GM18870 (cell line): Measurements from ENCODE around the gene HORMAD1.
"Not testable (repeated sequence)": the region's sequence is repeated elsewhere in the genome, so short reads cannot be mapped to it uniquely, and the experiment has no call there.

Experiments used
- ATAC-seq: cut with Tn5 transposase; IDR thresholded peaks from one replicate; pipeline ENCODE4 v1.9.1; 2021; ENCODE audit warnings: moderate library complexity; ENCODE audit not compliant: unreplicated experiment

Gene HORMAD1

GRCh38 chr1:150720703-150721102 is at the start of gene HORMAD1:
Gene HORMAD1, minus strand, starts transcription at chr1:150720895. Its CDS starts 1,390 bp downstream, at chr1:150719505.
- no peak for ATAC-seq

- ATAC-seq = not testable (repeated sequence)
Measured at GRCh38 chr1:150767704-150768103, 47.0 kb upstream of the HORMAD1 start.

- ATAC-seq = not testable (repeated sequence)
Measured at GRCh38 chr1:150765977-150766301, 45.2 kb upstream of the HORMAD1 start.

- ATAC-seq = peak; percentile 70
Measured at GRCh38 chr1:150765296-150765976, 44.7 kb upstream of the HORMAD1 start, which contains the start of gene CTSS. Gene CTSS, minus strand, starts transcription at chr1:150765778. Its CDS starts 1,015 bp downstream, at chr1:150764763.

- ATAC-seq = no peak
Measured at GRCh38 chr1:150764617-150765101, 44.0 kb upstream of the HORMAD1 start.

- ATAC-seq = no peak
Measured at GRCh38 chr1:150763018-150763417, 42.3 kb upstream of the HORMAD1 start.

GRCh38 chr1:150762552-150762951 is 41.9 kb upstream of the HORMAD1 start:
- ATAC-seq = no peak

- no peak for ATAC-seq
Measured at GRCh38 chr1:150761801-150762200, 41.1 kb upstream of the HORMAD1 start.

GRCh38 chr1:150760013-150760412 is 39.3 kb upstream of the HORMAD1 start:
- ATAC-seq = no peak

- ATAC-seq = no peak
Measured at GRCh38 chr1:150753416-150753815, 32.7 kb upstream of the HORMAD1 start.

- no peak for ATAC-seq
Measured at GRCh38 chr1:150751443-150751842, 30.7 kb upstream of the HORMAD1 start.

GRCh38 chr1:150749720-150750311 is 29.1 kb upstream of the HORMAD1 start:
- no peak for ATAC-seq

- ATAC-seq = no peak
Measured at GRCh38 chr1:150748878-150749719, 28.4 kb upstream of the HORMAD1 start.

GRCh38 chr1:150730130-150730721 is 9.5 kb upstream of the HORMAD1 start:
- ATAC-seq = no peak

GRCh38 chr1:150724336-150724735 is 3.6 kb upstream of the HORMAD1 start:
- ATAC-seq = no peak

- ATAC-seq = no peak
Measured at GRCh38 chr1:150720098-150720497, 597 bp downstream of the HORMAD1 start.

GRCh38 chr1:150718225-150718891 is 2.3 kb downstream of the HORMAD1 start:
- no peak for ATAC-seq

GRCh38 chr1:150709031-150709430 is 11.7 kb downstream of the HORMAD1 start:
- ATAC-seq = not testable (repeated sequence)

GRCh38 chr1:150708595-150708994 is 12.1 kb downstream of the HORMAD1 start:
- no peak for ATAC-seq

GRCh38 chr1:150706091-150706490 is 14.6 kb downstream of the HORMAD1 start:
- ATAC-seq = no peak

- ATAC-seq = no peak
Measured at GRCh38 chr1:150703427-150703826, 17.3 kb downstream of the HORMAD1 start.
